Stomach smooth muscle (tissue), 2 donors: ENCODE results near the gene JARID2.

Experiments
- H3K27ac ChIP-seq: one replicate; pipeline ENCODE4 v1.7.0; 2013; ENCODE audit warnings: mild to moderate bottlenecking, low read length, inconsistent platforms
- H3K27me3 ChIP-seq, 2 donors: one replicate each; pipeline ENCODE4 v1.7.0; 2013; ENCODE audit warnings: low read length in 2 of 2; ENCODE audit not compliant: insufficient read depth in 2 of 2, control insufficient read depth in 1 of 2
- H3K36me3 ChIP-seq, 2 donors: one replicate each; pipeline ENCODE4 v1.7.0; 2013; ENCODE audit warnings: low read length in 2 of 2; ENCODE audit not compliant: control insufficient read depth in 2 of 2, insufficient read depth in 2 of 2
- H3K4me1 ChIP-seq: one replicate; pipeline ENCODE4 v1.7.0; 2013; ENCODE audit warnings: low read length; ENCODE audit not compliant: control insufficient read depth, insufficient read depth
- H3K4me3 ChIP-seq, 2 donors: one replicate each; pipeline ENCODE4 v1.7.0; 2013; ENCODE audit warnings: low read length in 2 of 2
- H3K9ac ChIP-seq, 2 donors: one replicate each; pipeline ENCODE4 v1.7.0; 2013; ENCODE audit warnings: low read length in 2 of 2, mild to moderate bottlenecking in 1 of 2
- H3K9me3 ChIP-seq, 2 donors: one replicate each; pipeline ENCODE4 v1.7.0; 2013; ENCODE audit warnings: low read length in 2 of 2; ENCODE audit not compliant: control insufficient read depth in 2 of 2
- donor health status: healthy.
- donor health status: Pancreatic carcinoma.

Gene JARID2

GRCh38 chr6:15247500-15248450 is 1.9 kb downstream of the JARID2 start:
- Histone ChIP-seq H3K9me3 (no peaks in the 10 kb centered on the region), H3K4me1 (peaks cover 21% of the 10 kb centered on the region), H3K9ac (peak overlapping the region; percentile 70 to 72), H3K27ac (no peak overlapping the region), H3K27me3 (no peaks in the 10 kb centered on the region), H3K4me3 (peak overlapping the region; percentile 77 to 95), H3K36me3 (no peaks in the 10 kb centered on the region)

GRCh38 chr6:15248451-15249370 is 2.8 kb downstream of the JARID2 start:
- Histone ChIP-seq H3K27ac (peak overlapping the region; percentile 79), H3K4me3 (peak overlapping the region; percentile 77 to 87), H3K9ac (peak overlapping the region; percentile 62), H3K9me3 (no peaks in the 10 kb centered on the region), H3K4me1 (peaks cover 21% of the 10 kb centered on the region), H3K36me3 (no peaks in the 10 kb centered on the region), H3K27me3 (no peaks in the 10 kb centered on the region)

GRCh38 chr6:15249371-15250019 is 3.6 kb downstream of the JARID2 start:
- H3K4me3 ChIP-seq, result peak overlapping the region; percentile 77 to 87
- peak overlapping the region; percentile 79 for H3K27ac ChIP-seq
- peaks cover 18% of the 10 kb centered on the region for H3K4me1 ChIP-seq
- peak overlapping the region; percentile 62 for H3K9ac ChIP-seq
- H3K9me3 ChIP-seq, result no peaks in the 10 kb centered on the region
- no peaks in the 10 kb centered on the region for H3K36me3 ChIP-seq
- H3K27me3 ChIP-seq, result no peaks in the 10 kb centered on the region

- H3K27me3 ChIP-seq, result no peaks in the 10 kb centered on the region
- no peaks in the 10 kb centered on the region for H3K9me3 ChIP-seq
- H3K4me1 ChIP-seq, result peaks cover 14% of the 10 kb centered on the region
- H3K36me3 ChIP-seq, result no peaks in the 10 kb centered on the region
- no peak overlapping the region for H3K9ac ChIP-seq
- H3K4me3 ChIP-seq, result no peak overlapping the region
- no peak overlapping the region for H3K27ac ChIP-seq
Observed at GRCh38 chr6:15250187-15251168, 4.6 kb downstream of the JARID2 start.

DNA sequence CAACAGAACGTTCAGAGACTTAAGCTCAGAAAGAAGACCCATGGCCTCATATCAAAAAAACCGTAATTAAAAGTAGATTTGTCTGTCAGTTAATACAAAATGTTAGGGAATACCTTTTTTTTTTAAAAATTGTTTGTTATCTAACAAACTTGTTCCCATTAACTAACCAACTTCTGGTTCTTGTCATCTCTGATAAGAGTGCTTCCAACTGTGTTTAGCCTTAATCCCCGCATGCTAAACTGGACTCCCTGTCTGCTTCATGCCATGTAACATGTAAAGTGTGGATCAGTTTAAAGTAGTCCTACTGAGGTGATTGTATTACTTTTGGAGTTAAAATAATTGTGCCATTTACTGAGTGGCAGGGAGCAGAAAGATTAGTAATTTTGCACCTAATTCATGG is 6.3 kb downstream of the JARID2 start:
- Histone ChIP-seq H3K27me3 (no peaks in the 10 kb centered on the region), H3K4me3 (no peak overlapping the region), H3K4me1 (peaks cover 24% of the 10 kb centered on the region), H3K36me3 (no peaks in the 10 kb centered on the region), H3K27ac (no peak overlapping the region), H3K9me3 (no peaks in the 10 kb centered on the region), H3K9ac (no peak overlapping the region)

GRCh38 chr6:15253203-15254022 is 7.5 kb downstream of the JARID2 start:
- H3K27me3 ChIP-seq, result no peaks in the 10 kb centered on the region
- H3K9me3 ChIP-seq, result no peaks in the 10 kb centered on the region
- H3K36me3 ChIP-seq, result no peaks in the 10 kb centered on the region
- H3K27ac ChIP-seq, result no peak overlapping the region
- H3K4me3 ChIP-seq, result no peak overlapping the region
- peaks cover 20% of the 10 kb centered on the region for H3K4me1 ChIP-seq
- H3K9ac ChIP-seq, result no peak overlapping the region

GRCh38 chr6:15254070-15254975 is 8.5 kb downstream of the JARID2 start:
- no peaks in the 10 kb centered on the region for H3K9me3 ChIP-seq
- H3K36me3 ChIP-seq, result no peaks in the 10 kb centered on the region
- H3K4me3 ChIP-seq, result no peak overlapping the region
- H3K9ac ChIP-seq, result no peak overlapping the region
- H3K27me3 ChIP-seq, result no peaks in the 10 kb centered on the region
- H3K4me1 ChIP-seq, result peaks cover 19% of the 10 kb centered on the region
- H3K27ac ChIP-seq, result no peak overlapping the region

GRCh38 chr6:15255481-15255880 is 9.6 kb downstream of the JARID2 start:
- no peaks in the 10 kb centered on the region for H3K9me3 ChIP-seq
- no peak overlapping the region for H3K9ac ChIP-seq
- no peak overlapping the region for H3K4me3 ChIP-seq
- H3K4me1 ChIP-seq, result peaks cover 29% of the 10 kb centered on the region
- H3K36me3 ChIP-seq, result no peaks in the 10 kb centered on the region
- H3K27ac ChIP-seq, result no peak overlapping the region
- H3K27me3 ChIP-seq, result no peaks in the 10 kb centered on the region
